Measurements from ENCODE around the gene IGF1R. TPM values are rescaled to one million over a fixed set of nuclear protein-coding genes. Genes with fewer than 3 reads are reported as not detected.
A peak's percentile ranks its signal among the peaks of the same experiment; 100 is the strongest.

IGF1R gene
- total RNA-seq, 2 experiments from 2014 or later, result 22.8 to 24.7 TPM

DNA sequence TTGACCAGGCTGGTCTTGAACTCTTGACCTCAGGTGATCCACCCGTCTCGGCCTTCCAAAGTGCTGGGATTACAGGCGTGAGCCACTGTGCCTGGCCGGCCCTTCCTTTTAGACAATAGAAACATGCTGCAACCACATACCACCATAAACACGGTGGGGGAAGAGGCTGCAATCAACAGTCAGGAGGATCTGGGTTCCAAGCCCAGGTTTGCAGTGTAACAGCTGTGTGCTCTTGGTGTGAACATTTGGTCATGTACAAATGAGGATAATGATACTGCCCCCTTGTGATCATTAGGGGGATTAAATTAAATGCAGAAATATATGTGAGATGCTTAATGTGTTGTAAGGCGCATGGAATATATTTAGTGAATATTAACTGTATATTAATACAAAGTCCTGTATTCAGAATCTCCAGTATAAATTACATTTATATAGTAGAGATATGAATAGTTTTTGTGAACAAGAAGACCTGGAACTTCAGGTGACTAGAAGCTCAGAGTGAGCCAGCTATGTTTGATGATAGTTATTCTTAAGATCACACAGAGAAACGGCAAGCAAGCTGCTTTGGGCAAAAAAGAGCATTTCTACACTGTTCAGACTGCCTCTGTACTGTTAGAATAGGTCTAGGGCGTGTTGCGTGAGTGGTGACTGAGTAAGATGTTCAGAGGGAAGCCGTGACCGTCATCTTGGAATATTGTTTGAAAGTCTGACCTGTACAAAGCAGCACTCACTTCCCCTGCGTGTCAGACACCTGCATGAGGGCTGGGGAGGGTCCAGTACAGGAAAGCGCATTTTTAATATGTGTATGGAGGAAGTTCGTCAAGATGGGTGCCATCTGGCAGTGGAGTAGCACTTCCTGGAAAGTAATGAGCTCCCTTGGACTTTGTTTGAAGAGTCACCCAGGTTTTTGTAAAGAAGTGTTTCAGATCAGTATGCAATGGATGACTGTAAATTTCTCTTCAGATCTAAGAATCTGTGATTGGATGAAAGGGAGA, 233.5 kb downstream of the IGF1R start:
- ChIA-PET POLR2A (interaction anchor here (0.6 to 1.3 kb wide), 2 partner anchors 103 to 282 kb away, joined by 3 read pairs; no protein-coding TSS in a partner anchor), CTCF (interaction anchor here (0.7 to 3.9 kb wide), 28 partner anchors 10 to 454 kb away, joined by 3 to 53 read pairs (median 5); no protein-coding TSS in a partner anchor)
- Mint-ChIP-seq H3K36me3 (ENCODE audit: low read depth) (no peaks in the 10 kb centered on the region), H3K4me1 (ENCODE audit: low read depth) (peaks cover 11% of the 10 kb centered on the region), H3K4me3 (no peak overlapping the region), H3K27ac (no peak overlapping the region), H3K27me3 (no peaks in the 10 kb centered on the region), H3K9me3 (no peaks in the 10 kb centered on the region)
- TF ChIP-seq, protein P1, sequence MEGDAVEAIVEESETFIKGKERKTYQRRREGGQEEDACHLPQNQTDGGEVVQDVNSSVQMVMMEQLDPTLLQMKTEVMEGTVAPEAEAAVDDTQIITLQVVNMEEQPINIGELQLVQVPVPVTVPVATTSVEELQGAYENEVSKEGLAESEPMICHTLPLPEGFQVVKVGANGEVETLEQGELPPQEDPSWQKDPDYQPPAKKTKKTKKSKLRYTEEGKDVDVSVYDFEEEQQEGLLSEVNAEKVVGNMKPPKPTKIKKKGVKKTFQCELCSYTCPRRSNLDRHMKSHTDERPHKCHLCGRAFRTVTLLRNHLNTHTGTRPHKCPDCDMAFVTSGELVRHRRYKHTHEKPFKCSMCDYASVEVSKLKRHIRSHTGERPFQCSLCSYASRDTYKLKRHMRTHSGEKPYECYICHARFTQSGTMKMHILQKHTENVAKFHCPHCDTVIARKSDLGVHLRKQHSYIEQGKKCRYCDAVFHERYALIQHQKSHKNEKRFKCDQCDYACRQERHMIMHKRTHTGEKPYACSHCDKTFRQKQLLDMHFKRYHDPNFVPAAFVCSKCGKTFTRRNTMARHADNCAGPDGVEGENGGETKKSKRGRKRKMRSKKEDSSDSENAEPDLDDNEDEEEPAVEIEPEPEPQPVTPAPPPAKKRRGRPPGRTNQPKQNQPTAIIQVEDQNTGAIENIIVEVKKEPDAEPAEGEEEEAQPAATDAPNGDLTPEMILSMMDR (IDR thresholded peaks at IDR 0.05), result peak; percentile 77
- intact Hi-C loops (cut with micrococcal nuclease), result no loop called here
- DNase-seq, result peak; percentile 14
- peak; percentile 51 for ATAC-seq

- no peak overlapping the region for H3K4me3 Mint-ChIP-seq
- H3K27me3 Mint-ChIP-seq, result no peaks in the 10 kb centered on the region
- POLR2A ChIA-PET, result no interaction called here
- ATAC-seq (no peak), DNase-seq (no peak)
- intact Hi-C loops (cut with micrococcal nuclease), result no loop called here
- H3K36me3 Mint-ChIP-seq (ENCODE audit: low read depth), result no peaks in the 10 kb centered on the region
- peaks cover 9% of the 10 kb centered on the region for H3K4me1 Mint-ChIP-seq (ENCODE audit: low read depth)
- H3K27ac Mint-ChIP-seq, result no peak overlapping the region
- CTCF ChIA-PET, result interaction anchor here (1.6 to 3.9 kb wide), 6 partner anchors 12 to 175 kb away, joined by 3 to 53 read pairs (median 8); no protein-coding TSS in a partner anchor
- no peaks in the 10 kb centered on the region for H3K9me3 Mint-ChIP-seq
- TF ChIP-seq, protein P1 (IDR thresholded peaks at IDR 0.05), result no peak
Observed at GRCh38 chr15:98883478-98883877, 235.1 kb downstream of the IGF1R start.

DNA sequence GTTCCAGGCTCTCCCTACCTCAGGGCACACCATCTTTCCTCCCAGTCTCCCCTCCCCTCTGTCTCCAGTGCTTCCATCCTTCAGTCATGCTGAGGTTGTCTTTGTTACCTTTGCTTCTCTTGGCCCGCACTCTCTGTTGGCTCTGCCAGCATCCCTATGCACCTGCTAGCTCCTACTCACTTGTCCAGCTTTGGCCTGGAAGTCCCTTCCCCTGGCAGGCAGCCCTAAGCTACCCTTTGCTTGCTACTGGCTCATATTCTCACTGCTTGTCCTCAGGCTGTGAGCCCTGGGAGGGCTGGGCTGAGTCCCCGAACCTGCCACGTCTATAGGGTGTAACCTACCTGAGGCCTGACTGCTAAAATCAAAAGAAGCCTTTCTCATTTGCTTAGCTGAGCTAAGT, 236.6 kb downstream of the IGF1R start:
- POLR2A ChIA-PET, result no interaction called here
- ATAC-seq (no peak), DNase-seq (no peak)
- CTCF ChIA-PET, result no interaction called here
- Mint-ChIP-seq H3K27me3 (no peaks in the 10 kb centered on the region), H3K4me1 (ENCODE audit: low read depth) (peaks cover 9% of the 10 kb centered on the region), H3K36me3 (ENCODE audit: low read depth) (no peaks in the 10 kb centered on the region), H3K4me3 (no peak overlapping the region), H3K27ac (no peak overlapping the region), H3K9me3 (no peaks in the 10 kb centered on the region)
- intact Hi-C loops (cut with micrococcal nuclease), result no loop called here
- TF ChIP-seq, protein P1 (IDR thresholded peaks at IDR 0.05), result no peak

GRCh38 chr15:98887976-98888375, 239.6 kb downstream of the IGF1R start:
- ATAC-seq (no peak), DNase-seq (no peak)
- H3K9me3 Mint-ChIP-seq, result no peaks in the 10 kb centered on the region
- CTCF ChIA-PET, result no interaction called here
- peaks cover 3% of the 10 kb centered on the region for H3K4me1 Mint-ChIP-seq (ENCODE audit: low read depth)
- no peak overlapping the region for H3K4me3 Mint-ChIP-seq
- no peaks in the 10 kb centered on the region for H3K36me3 Mint-ChIP-seq (ENCODE audit: low read depth)
- POLR2A ChIA-PET, result no interaction called here
- intact Hi-C loops (cut with micrococcal nuclease), result no loop called here
- no peaks in the 10 kb centered on the region for H3K27me3 Mint-ChIP-seq
- TF ChIP-seq, protein P1 (IDR thresholded peaks at IDR 0.05), result no peak
- no peak overlapping the region for H3K27ac Mint-ChIP-seq

All from activated CD8-positive, alpha-beta T cell treated with anti-CD3 and anti-CD28 coated beads for 36 hours (primary cell).